NCI-H2227 (cell line): ENCODE results near the gene SLC7A11.
A peak's percentile ranks its signal among the peaks of the same experiment; 100 is the strongest.
"Not testable (repeated sequence)": the region's sequence is repeated elsewhere in the genome, so short reads cannot be mapped to it uniquely, and the experiment has no call there.

ENCODE experiments used
- DNase-seq: peaks from one replicate; lab custom pipeline; 2025; ENCODE audit not compliant: unreplicated experiment; lab: John Stamatoyannopoulos, UW

Gene SLC7A11

GRCh38 chr4:138210576-138210975 is 31.6 kb downstream of the SLC7A11 start:
- not testable (repeated sequence) for DNase-seq

GRCh38 chr4:138209094-138209493 is 33.1 kb downstream of the SLC7A11 start:
- DNase-seq, result no peak

- DNase-seq, result no peak
Measured at GRCh38 chr4:138205531-138206233, 36.5 kb downstream of the SLC7A11 start.

- no peak for DNase-seq
Measured at GRCh38 chr4:138204507-138204906, 37.6 kb downstream of the SLC7A11 start.

- no peak for DNase-seq
Measured at GRCh38 chr4:138202686-138203085, 39.5 kb downstream of the SLC7A11 start.

- DNase-seq, result no peak
Measured at GRCh38 chr4:138200236-138200590, 41.9 kb downstream of the SLC7A11 start.

- DNase-seq, result no peak
Measured at GRCh38 chr4:138199568-138200235, 42.4 kb downstream of the SLC7A11 start.

- DNase-seq, result no peak
Measured at GRCh38 chr4:138196153-138196552, 46.0 kb downstream of the SLC7A11 start.

GRCh38 chr4:138193963-138194362 is 48.2 kb downstream of the SLC7A11 start:
- DNase-seq, result no peak

- DNase-seq, result no peak
Measured at GRCh38 chr4:138192113-138192512, 50.0 kb downstream of the SLC7A11 start.

GRCh38 chr4:138190452-138190858 is 51.7 kb downstream of the SLC7A11 start:
- no peak for DNase-seq

GRCh38 chr4:138189206-138189605 is 52.9 kb downstream of the SLC7A11 start:
- DNase-seq, result no peak

- no peak for DNase-seq
Measured at GRCh38 chr4:138188406-138189084, 53.6 kb downstream of the SLC7A11 start.

GRCh38 chr4:138185859-138186645 is 56.1 kb downstream of the SLC7A11 start:
- DNase-seq, result peak; percentile 55

- no peak for DNase-seq
Measured at GRCh38 chr4:138184886-138185285, 57.3 kb downstream of the SLC7A11 start.

- peak; percentile 59 for DNase-seq
Measured at GRCh38 chr4:138182838-138183426, 59.2 kb downstream of the SLC7A11 start.

- no peak for DNase-seq
Measured at GRCh38 chr4:138181287-138181686, 60.9 kb downstream of the SLC7A11 start.

GRCh38 chr4:138178566-138178965 is 63.6 kb downstream of the SLC7A11 start:
- no peak for DNase-seq

- no peak for DNase-seq
Measured at GRCh38 chr4:138177278-138177968, 64.7 kb downstream of the SLC7A11 start.
